Activated gamma-delta T cell treated with Interleukin-2 at 50 U/mL for 16 hours (primary cell): ENCODE data around the gene TRPM7.

Experiments used
- DNase-seq: peaks from one replicate; pipeline ENCODE4 v3.0.0-alpha.2; 2020

TRPM7 gene

GRCh38 chr15:50558012-50558411 is 128.6 kb downstream of the TRPM7 start:
- DNase-seq = no peak

- no peak for DNase-seq
Observed at GRCh38 chr15:50556642-50557371, 129.8 kb downstream of the TRPM7 start.

- no peak for DNase-seq
Observed at GRCh38 chr15:50552238-50552637, 134.4 kb downstream of the TRPM7 start.

GRCh38 chr15:50549326-50549725 is 137.3 kb downstream of the TRPM7 start:
- DNase-seq = no peak

GRCh38 chr15:50546566-50546965 is 140.0 kb downstream of the TRPM7 start, which contains the start of gene USP50:
Gene USP50, minus strand, starts transcription at chr15:50546666. Its CDS starts 141 bp downstream, at chr15:50546525.
- DNase-seq = no peak

- DNase-seq = no peak
Observed at GRCh38 chr15:50544368-50544767, 142.2 kb downstream of the TRPM7 start.

- DNase-seq = no peak
Observed at GRCh38 chr15:50543556-50543955, 143.0 kb downstream of the TRPM7 start.

GRCh38 chr15:50542887-50543210 is 143.7 kb downstream of the TRPM7 start:
- DNase-seq = no peak

GRCh38 chr15:50531766-50532165 is 154.8 kb downstream of the TRPM7 start:
- no peak for DNase-seq

GRCh38 chr15:50531163-50531562 is 155.4 kb downstream of the TRPM7 start:
- DNase-seq = no peak

GRCh38 chr15:50523851-50524251 is 162.7 kb downstream of the TRPM7 start:
- no peak for DNase-seq

GRCh38 chr15:50519740-50520425 is 166.7 kb downstream of the TRPM7 start:
- DNase-seq = no peak

GRCh38 chr15:50513001-50513400 is 173.6 kb downstream of the TRPM7 start:
- no peak for DNase-seq
